HG03064 (cell line): ENCODE data around the gene NBAS.
"Not testable (repeated sequence)": the region's sequence is repeated elsewhere in the genome, so short reads cannot be mapped to it uniquely, and the experiment has no call there.

Source experiments
- ATAC-seq: cut with Tn5 transposase; IDR thresholded peaks from one replicate; pipeline ENCODE4 v1.9.1; 2021; ENCODE audit warnings: low read depth; ENCODE audit not compliant: unreplicated experiment

Gene NBAS

DNA sequence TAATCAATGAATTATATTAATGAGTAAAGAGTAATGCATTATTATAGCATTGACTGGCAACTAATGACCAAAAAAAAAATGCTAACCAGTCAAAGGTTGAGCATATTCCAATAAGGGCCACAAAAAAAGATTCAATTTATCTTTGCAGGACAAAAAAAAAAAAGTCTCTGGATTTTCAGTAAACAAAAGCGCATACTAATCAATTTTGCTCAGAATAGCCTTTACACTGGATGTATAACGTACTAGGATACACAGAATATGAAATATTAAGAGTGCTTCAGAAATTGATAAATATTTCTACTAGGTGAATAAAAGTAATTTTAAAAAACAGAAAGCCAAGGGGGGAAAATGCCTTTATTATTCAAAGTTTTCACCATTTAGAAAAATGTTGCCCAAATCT lies 74.4 kb downstream of the NBAS start:
- ATAC-seq, result no peak

DNA sequence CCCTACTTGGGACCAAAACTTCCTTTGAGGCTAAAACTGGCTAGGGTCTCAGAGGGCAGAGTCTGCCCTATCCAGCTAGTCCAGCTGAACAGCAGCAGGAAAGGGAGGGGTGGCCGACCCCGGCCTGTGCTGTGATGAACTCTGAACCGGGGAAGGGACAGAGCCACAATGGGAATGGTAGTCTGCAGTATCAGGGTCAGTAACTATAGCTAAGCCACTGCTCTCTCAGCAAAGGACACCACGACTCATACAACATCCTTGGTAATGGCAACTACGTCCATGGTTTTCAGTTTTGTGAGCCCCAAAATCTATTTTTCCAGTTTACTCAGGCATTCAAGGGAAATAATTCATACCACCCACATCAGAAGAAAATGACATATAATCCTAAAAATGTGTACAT lies 75.2 kb downstream of the NBAS start:
- ATAC-seq, result no peak

DNA sequence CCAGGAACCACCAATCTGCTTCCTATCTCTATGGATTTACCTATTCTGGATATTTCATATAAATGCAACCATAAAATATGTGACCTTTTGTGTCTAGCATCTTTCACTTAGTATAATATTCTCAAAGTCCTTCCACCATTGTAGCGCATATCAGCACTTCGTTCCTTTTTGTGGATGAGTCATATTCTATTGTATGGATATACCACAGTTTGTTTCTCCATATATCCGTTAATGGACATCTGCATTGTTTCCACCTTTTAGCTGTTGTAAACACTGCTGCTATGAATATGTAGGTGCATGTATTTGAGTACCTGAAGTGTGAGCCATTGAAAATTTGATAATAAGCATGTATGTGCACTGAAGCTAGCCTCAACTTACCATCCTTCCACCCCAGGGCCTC lies 80.1 kb downstream of the NBAS start:
- ATAC-seq, result no peak

DNA sequence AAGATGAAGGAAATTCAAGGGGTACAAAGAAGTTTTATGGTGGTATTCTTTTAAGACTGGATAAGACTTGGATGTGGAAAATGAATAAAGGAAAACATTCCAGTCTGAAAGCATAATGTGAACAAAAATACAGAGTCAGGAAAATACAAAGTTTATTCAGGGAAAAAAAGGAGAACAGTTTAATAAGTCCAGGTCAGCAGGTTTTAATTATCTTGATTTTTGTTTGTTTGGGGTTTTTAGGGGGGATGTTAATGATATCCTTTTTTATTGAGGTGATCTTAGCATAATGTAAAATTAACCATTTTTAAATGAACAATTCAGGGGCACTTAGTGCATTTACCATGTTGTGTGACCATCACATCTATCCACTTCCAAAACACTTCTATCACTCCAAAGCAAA lies 80.6 kb downstream of the NBAS start:
- no peak for ATAC-seq

DNA sequence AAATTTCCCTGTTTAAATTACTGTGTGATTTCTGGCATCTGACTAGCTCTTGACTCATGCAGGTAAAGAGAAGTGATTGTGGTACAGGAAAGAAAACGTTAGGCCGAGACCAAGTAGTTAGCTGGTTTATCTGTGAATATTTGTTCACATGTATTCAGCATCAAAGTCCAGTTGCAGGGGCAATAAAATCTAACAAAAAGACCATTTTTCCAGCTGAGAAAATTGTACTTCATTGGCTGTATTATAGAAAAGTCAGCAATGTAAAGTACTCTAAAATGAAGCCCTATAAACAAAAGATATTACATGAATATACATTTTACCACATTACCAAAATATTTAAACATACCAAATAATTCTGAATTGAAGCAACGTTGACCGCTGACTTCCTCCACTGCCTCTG lies 88.3 kb downstream of the NBAS start:
- ATAC-seq, result no peak

DNA sequence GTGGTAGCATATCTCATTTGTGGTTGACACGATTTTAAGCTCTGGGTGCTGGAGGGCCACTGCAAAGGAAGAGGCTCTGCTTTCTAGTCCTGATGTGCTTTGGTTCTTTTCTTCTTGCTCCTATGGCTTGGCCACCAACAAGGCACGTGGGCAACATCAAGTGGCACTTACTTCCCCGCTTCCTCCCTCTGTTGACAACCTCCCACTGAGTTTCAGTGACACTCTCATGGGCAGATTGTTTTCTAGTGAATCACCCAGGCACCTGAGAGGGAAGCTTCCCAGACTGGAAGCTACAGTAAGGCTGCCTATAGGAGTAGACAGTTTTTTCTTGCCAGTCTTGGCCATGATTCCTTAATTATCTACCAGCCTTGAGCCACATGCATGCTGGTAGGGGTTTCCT lies 89.0 kb downstream of the NBAS start:
- no peak for ATAC-seq

DNA sequence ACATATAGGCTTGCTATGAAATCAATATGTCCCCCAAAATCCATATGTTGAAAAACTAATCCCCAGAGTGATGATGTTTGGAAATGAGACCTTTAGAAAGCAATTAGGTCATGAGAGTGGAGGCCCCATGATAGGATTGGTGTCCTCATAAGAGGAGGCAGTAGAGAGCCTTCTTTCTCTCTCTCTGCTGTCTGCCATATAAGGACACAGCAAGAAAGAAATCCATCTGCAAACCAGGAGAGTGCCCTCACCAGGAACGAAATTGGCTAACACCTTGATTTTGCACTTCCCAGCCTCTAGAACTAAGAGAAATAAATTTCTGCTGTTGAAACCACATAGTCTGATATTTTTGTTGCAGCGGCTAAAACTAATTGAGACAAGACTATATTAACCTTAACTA lies 89.5 kb downstream of the NBAS start:
- no peak for ATAC-seq

DNA sequence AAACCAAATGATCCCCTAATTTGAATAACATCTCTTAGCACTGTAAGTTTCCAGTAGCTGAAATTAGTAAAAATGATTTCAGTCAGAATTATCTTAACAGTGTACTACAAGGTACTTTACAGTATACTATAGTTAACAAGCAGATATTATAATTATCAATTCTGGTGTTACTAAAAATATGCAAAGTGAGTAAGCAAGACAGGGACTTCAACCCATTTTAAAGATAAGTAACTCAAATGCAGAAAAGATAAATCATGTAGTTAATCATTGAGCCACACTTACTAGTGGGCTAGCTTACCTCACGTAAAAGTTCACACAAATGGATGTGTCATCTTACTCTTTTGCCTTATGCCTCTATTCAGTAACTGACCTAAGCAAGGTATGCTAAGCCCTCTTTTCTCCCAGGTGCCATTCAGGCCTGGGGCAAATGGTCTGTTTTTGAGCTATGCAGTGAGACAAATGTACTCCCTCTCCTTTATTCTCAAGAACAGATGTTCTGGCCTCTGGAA lies 101.0 kb downstream of the NBAS start:
- no peak for ATAC-seq

DNA sequence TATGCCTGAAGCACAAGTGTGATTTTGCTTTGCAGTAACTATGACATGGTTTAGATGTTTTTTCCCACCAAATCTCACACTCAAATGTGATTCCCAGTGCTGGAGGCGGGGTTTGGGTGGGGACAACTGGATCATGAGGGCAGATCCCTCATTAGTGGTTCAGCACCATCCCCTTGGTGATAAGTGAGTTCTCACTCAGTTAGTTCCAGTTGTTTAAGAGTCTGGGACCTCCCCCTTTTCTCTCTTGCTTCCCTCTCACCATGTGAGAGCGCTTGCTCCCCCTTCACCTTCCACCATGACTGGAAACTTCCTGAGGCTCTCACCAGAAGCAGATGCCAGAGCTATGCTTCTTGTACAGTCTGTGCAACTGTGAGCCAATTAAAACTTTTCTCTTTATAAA lies 102.9 kb downstream of the NBAS start:
- ATAC-seq, result no peak

DNA sequence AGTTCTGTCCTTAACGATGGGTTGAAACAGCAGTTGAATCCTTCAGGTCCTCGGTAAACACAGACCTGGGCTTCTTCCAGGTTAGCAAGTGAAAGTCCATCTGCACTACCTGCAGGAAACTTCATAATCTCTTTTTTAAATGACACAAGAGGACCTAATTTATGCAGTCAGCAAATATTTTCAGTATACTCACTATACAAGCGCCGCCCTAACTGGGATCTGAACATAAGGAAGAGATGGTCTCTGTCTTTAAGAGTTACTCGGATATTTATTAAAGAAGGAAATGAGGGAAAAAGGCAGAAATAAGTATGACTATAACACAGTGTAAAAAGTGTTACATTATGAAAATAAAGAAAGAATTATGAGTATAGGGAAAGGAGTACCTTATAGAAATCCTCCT lies 103.3 kb downstream of the NBAS start:
- ATAC-seq, result no peak

DNA sequence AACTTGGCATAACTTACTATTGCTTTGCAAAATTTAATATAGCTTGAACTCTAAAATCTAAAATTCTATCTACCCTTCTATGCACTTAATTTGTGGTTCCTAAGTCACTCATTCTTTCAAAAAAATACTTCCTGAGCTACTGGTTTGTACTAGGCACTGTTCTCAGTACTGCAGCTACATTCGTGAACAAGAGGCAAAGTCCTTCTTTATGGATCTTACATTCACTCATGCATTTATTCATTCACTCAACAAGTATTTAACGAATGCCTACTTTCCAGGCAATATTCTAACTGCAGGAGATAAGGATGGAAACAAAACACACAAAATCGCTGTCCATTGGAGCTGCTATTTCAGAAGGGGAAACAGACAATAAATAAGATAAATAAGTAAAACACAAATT lies 104.8 kb downstream of the NBAS start:
- ATAC-seq, result no peak

DNA sequence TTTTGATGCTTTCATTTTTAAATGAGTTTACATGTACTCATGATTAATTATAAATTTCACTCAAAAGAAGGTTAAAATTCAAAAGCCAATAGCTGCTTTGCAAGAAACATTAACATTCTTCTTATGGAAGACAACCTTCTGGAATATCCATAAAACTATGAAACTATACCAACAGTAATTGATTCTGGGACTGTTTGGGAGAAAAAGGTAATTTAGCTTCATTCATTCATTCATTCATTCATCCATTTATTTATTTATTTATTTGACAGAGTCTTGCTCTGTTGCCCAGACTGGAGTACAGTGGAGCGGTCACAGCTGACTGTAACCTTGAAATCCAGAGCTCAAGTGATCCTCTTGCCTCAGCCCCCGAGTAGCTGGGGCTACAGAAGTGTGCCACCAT lies 110.3 kb downstream of the NBAS start:
- no peak for ATAC-seq

DNA sequence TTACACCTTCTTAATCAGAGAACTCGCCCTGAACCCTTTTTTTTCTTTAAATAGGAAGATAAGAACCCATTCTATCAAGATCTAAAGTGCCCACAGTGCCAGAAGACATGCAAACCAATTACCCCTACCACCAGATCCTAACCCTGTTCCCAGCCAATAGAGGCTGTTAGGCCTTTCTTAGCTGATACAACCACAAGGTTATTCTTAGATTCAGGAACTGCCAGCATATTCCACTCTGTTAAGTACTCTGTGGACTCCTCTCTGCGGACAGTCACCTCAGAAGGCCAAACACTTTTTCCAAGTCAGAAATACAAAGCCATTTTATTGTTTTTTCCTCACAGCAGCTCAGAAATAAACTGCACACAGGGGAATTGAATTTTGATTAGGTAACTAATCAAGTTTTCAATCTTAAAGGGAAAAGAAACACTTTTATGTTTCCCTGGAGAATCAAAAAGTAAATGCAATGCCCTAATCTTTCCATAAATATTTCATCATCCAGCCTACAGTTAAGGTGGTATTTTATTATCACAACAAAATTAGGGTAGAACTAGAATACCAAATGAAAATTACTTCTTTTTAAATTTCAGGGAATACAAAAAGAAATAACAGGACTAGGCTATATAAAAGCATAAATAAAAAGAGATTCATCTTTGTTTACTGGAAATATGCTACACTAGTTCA lies 111.4 kb downstream of the NBAS start:
- ATAC-seq, result no peak

DNA sequence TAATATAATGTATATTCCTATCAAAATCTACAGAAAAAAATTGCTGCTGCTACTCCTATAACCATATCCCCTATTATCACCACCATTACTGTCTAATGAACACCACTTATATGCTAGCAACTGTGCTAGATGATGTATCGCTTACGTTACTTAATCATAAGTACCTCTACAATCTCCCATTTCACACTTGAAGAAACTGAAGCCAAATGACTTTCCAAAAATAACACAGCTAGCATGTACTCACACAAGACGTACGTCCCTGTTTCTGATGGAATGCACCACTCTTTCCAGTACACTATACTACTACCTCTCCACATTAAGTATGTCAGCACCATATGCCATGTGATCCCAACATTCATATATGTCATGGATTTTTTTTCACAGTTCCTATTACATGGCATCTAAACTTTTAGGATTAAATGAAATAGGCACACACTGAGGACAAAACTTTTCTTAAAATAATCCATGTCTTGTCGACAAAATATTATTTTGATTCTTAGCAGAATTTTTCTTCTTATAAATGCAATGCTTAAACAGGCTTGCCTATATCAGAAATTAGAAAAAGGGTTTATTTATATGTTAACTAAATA lies 112.8 kb downstream of the NBAS start:
- ATAC-seq, result no peak

DNA sequence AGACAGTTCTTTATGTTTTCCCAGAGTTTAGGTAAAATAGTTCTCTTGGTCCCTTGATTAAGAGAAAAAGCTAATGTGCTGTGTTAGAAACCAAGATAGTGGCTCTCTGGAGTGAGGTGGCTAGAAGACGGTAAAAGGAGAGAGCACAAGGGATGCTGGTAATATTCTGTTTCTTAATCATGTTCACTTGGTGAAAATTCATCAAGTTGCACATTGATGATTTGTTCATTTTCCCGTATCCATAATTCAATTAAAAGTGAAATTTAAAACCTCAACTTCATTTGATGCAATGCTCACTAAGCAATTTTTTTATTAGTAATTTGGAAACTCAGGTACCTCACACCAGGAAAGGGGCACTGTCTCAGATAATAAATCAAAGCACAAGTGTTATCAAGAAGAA lies 113.8 kb downstream of the NBAS start:
- no peak for ATAC-seq

DNA sequence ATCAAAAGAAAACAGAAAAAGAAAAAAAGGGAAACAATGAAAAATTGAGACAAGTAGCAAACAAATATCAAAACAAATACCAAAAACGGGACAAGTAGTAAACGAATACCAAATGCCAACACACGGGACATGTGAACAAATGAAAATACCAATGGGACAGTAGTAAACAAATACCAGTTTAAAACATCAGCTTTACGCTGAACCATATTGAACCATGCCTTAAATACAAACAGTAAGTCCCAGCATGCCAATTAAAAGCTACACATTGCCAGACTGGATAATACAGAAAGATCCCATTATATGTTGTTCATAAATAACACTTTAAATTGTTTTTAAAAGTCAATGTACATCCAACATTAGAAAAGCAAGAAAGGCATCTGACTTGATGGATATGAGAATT lies 114.2 kb downstream of the NBAS start:
- ATAC-seq, result no peak

DNA sequence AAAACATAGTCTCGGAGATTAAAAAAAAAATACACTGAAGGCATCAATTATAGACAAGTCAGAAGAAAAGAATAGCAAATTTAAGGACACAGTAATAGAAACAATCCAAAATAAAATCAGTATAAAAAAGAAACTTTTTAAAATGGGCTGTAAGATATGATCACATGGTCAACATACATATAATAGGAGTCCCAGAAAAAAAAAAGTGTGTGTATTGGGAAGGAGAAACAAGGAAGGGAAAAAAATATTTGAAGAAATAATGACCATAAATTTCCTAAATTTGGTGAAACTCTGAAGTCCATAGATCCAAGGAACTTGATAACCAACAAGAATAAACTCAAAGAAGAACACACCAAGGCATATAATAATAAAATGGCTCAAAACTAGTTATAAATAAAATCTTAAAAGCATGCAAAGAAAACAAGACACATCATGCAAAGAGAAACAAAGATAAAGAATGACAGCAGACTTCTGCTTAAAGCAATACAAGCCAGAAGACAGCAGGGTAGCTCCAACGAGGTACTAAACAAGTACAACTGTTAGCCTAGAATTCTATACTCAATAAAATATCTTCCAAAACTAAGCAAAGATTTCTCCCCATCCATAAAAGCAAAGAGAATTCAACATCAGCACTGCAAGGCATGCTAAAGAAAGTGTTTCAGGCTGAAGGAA lies 115.1 kb downstream of the NBAS start:
- ATAC-seq, result no peak

DNA sequence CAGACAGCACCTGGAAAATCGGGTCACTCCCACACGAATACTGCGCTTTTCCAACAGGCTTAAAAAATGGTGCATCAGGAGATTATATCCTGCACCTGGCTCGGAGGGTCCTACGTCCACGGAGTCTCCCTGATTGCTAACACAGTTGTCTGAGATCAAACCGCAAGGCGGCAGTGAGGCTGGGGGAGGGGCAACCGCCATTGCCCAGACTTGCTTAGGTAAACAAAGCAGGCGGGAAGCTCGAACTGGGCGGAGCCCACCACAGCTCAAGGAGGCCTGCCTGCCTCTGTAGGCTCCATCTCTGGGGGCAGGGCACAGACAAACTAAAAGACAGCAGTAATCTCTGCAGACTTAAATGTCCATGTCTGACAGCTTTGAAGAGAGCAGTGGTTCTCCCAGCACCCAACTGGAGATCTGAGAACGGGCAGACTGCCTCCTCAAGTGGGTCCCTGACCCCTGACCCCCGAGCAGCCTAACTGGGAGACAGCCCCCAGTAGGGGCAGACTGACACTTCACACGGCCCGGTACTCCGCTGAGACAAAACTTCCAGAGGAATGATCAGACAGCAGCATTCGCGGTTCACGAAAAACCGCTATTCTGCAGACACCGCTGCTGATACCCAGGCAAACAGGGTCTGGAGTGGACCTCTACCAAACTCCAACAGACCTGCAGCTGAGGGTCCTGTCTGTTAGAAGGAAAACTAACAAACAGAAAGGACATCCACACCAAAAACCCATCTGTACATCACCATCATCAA lies 121.2 kb downstream of the NBAS start:
- ATAC-seq, result not testable (repeated sequence)

DNA sequence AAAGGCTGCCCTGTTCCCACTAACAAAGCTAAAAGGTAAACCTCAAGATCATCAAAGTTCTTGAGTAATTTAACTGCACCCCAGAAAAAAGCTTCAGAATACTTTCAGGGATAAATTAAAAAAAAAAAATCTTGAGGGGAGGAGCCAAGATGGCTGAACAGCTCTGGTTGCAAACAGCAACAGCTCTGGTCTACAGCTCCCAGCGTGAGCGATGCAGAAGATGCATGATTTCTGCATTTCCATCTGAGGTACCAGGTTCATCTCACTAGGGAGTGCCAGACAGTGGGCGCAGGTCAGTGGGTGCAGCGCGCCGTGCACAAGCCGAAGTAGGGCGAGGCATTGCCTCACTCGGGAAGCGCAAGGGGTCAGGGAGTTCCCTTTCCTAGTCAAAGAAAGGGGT lies 121.8 kb downstream of the NBAS start:
- not testable (repeated sequence) for ATAC-seq

DNA sequence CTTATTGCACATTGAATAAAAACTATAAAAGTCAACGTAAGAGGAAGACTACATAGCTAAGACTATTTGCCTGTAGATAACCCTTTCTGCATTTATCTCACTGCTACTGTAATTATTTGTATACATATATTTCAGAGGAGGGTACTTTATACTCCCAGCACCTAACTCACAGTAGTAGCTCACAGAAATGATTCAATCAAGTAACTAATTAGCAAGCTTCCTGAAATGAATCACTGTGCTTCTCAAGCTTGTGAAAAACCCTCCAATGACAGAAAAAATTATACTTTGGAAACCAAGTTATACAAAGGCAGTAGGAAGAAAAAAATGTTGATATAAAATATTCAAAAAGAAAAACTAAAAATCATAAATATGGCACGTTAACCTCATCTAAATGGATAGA lies 124.9 kb downstream of the NBAS start:
- ATAC-seq, result no peak

DNA sequence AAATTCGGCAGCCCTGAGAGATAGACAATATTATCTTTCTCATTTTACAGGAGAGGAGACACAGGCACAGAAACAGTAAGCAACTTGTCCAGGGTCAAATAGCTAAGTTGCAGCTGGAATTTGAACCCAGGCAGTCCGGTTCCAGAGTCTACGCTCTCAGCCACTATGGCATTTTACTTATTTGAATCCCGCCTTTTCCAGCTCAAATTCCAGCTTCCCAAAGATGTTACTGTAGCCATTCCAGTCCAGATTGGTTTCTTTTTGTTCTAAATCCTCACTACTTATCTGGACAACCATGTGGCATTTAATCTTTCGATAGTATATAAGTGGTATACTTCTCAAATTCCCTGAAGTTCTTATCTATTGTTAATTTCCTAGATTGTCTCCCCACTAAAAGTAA lies 125.7 kb downstream of the NBAS start:
- ATAC-seq, result no peak
